HEK293 (cell line): ENCODE results near the gene ADAMTS14.

Source experiments
- CTCF ChIA-PET: fragments of 350-600 bp; formaldehyde crosslinking; extraction: SDS; loops from one replicate; lab custom pipeline; 2021; ENCODE audit warnings: antibody characterized with exemption; lab: Yijun Ruan, JAX
- POLR2A ChIA-PET: fragments of 300-600 bp; formaldehyde crosslinking; extraction: SDS; loops from one replicate; lab custom pipeline; 2020; ENCODE audit warnings: antibody characterized with exemption, inconsistent platforms; lab: Yijun Ruan, JAX
- H3K27ac ChIP-seq: fragments of 200-500 bp; sonication (Bioruptor generic); 2 replicates; pipeline ENCODE4 v1.5.1; 2014; ENCODE audit warnings: low read depth, low read length, control low read depth, inconsistent platforms; ENCODE audit errors: extremely low read depth
- H3K36me3 ChIP-seq, 2 experiments: fragments of 200-500 bp in 1 of 2; sonication (Bioruptor generic) in 1 of 2; 1 replicate in 1 of 2; 2 replicates in 1 of 2; pipeline ENCODE4 v1.5.1; 2014 to 2017; ENCODE audit warnings: inconsistent platforms in 2 of 2, low read length in 2 of 2; ENCODE audit not compliant: control insufficient read depth in 2 of 2, insufficient read depth in 1 of 2
- H3K4me1 ChIP-seq: fragments of 200-500 bp; sonication (Bioruptor generic); 2 replicates; pipeline ENCODE4 v1.5.1; 2014; ENCODE audit warnings: mild to moderate bottlenecking, low read length, inconsistent platforms; ENCODE audit not compliant: control insufficient read depth, insufficient read depth
- H3K4me3 ChIP-seq: 2 replicates; pipeline ENCODE4 v1.5.1; 2011; ENCODE audit warnings: low read depth, mild to moderate bottlenecking, control low read depth, low read length, moderate library complexity
- H3K9me3 ChIP-seq: fragments of 200-500 bp; sonication (Bioruptor generic); 2 replicates; pipeline ENCODE4 v1.5.1; 2014; ENCODE audit warnings: low read depth, low read length, inconsistent platforms; ENCODE audit not compliant: control insufficient read depth, insufficient read depth
- EGR2 ChIP-seq: fragments of 450-650 bp; formaldehyde crosslinking; IDR thresholded peaks from 2 replicates; pipeline ENCODE4 v1.5.1; 2016; ENCODE audit warnings: low read depth, missing biosample characterization, missing genetic modification characterization
- IKZF3 ChIP-seq: fragments of 450-650 bp; IDR thresholded peaks from 2 replicates; pipeline ENCODE4 v1.5.0; 2018; ENCODE audit warnings: missing biosample characterization, mild to moderate bottlenecking, missing genetic modification characterization, moderate library complexity
- KLF8 ChIP-seq: fragments of 450-650 bp; formaldehyde crosslinking; IDR thresholded peaks from 2 replicates; pipeline ENCODE4 v1.5.1; 2016; ENCODE audit warnings: missing biosample characterization, missing genetic modification characterization
- MZF1 ChIP-seq: fragments of 450-650 bp; formaldehyde crosslinking; IDR thresholded peaks from 2 replicates; pipeline ENCODE4 v1.5.1; 2017; ENCODE audit warnings: missing biosample characterization, missing genetic modification characterization, borderline replicate concordance
- SCRT2 ChIP-seq: fragments of 450-650 bp; formaldehyde crosslinking; IDR thresholded peaks from 2 replicates; pipeline ENCODE4 v1.5.1; 2016; ENCODE audit warnings: missing biosample characterization, missing genetic modification characterization
- SP3 ChIP-seq: fragments of 450-650 bp; formaldehyde crosslinking; IDR thresholded peaks from 2 replicates; pipeline ENCODE4 v1.5.1; 2016; ENCODE audit warnings: missing biosample characterization, missing genetic modification characterization
- ZBTB1 ChIP-seq: fragments of 450-650 bp; formaldehyde crosslinking; IDR thresholded peaks from 2 replicates; pipeline ENCODE4 v1.5.1; 2016; ENCODE audit warnings: missing biosample characterization, missing genetic modification characterization
- ZFHX2 ChIP-seq: fragments of 450-650 bp; formaldehyde crosslinking; conservative IDR thresholded peaks from 2 replicates; pipeline ENCODE4 v1.5.1; 2016; ENCODE audit warnings: missing biosample characterization, missing genetic modification characterization
- ZNF169 ChIP-seq: fragments of 450-650 bp; formaldehyde crosslinking; IDR thresholded peaks from 2 replicates; pipeline ENCODE4 v1.5.1; 2016; ENCODE audit warnings: missing biosample characterization, missing genetic modification characterization
- ZNF24 ChIP-seq: fragments of 450-650 bp; formaldehyde crosslinking; IDR thresholded peaks from 2 replicates; pipeline ENCODE4 v1.5.1; 2016; ENCODE audit warnings: missing biosample characterization, missing genetic modification characterization
- ZNF394 ChIP-seq: fragments of 450-650 bp; formaldehyde crosslinking; IDR thresholded peaks from 2 replicates; pipeline ENCODE4 v1.5.1; 2016; ENCODE audit warnings: missing biosample characterization, missing genetic modification characterization, mild to moderate bottlenecking, moderate library complexity, borderline replicate concordance
- ZNF433 ChIP-seq: fragments of 450-650 bp; formaldehyde crosslinking; IDR thresholded peaks from 2 replicates; pipeline ENCODE4 v1.5.1; 2016; ENCODE audit warnings: missing biosample characterization, missing genetic modification characterization, low read depth
- ZNF449 ChIP-seq: fragments of 450-650 bp; formaldehyde crosslinking; IDR thresholded peaks from 2 replicates; pipeline ENCODE4 v1.5.1; 2017; ENCODE audit warnings: missing biosample characterization, mild to moderate bottlenecking, missing genetic modification characterization, moderate library complexity
- ZNF518A ChIP-seq: fragments of 450-650 bp; formaldehyde crosslinking; conservative IDR thresholded peaks from 2 replicates; pipeline ENCODE4 v1.5.1; 2016; ENCODE audit warnings: low read depth, missing biosample characterization, missing genetic modification characterization
- ZNF747 ChIP-seq: fragments of 450-650 bp; formaldehyde crosslinking; IDR thresholded peaks from 2 replicates; pipeline ENCODE4 v1.5.1; 2016; ENCODE audit warnings: missing biosample characterization, missing genetic modification characterization
- ZNF843 ChIP-seq: fragments of 450-650 bp; formaldehyde crosslinking; IDR thresholded peaks from 2 replicates; pipeline ENCODE4 v1.5.1; 2016; ENCODE audit warnings: missing biosample characterization, missing genetic modification characterization
- TF ChIP-seq, protein P1 (sequence below): fragments of 450-650 bp; formaldehyde crosslinking; IDR thresholded peaks from 2 replicates; pipeline ENCODE4 v1.5.1; 2016; ENCODE audit warnings: missing biosample characterization, missing genetic modification characterization

ADAMTS14 gene

GRCh38 chr10:70705121-70705861 lies 33.0 kb downstream of the ADAMTS14 start (continued):
- TF ChIP-seq IKZF3 (tag by site-specific recombination), result no peak

DNA sequence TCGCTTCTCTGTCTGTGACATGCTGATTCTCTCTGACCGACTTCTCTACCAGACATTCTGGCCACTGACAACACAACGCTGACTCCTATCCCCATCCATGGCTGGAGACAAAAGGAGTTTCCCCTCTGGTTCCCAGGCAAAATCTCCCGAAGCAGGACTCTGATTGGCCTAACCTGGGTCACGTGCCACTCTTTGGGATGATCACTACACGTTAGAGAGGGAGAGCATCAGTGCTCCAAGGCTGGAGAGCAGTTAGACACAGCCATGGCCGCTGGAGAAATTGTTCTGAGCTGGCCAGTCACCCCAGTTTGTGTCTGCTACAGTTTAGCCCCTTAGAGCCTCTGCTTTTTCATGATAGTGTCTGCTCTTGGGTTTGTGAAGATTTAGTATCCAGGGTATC lies 38.9 kb downstream of the ADAMTS14 start:
- ChIA-PET CTCF (no interaction called here), POLR2A (no interaction called here)
- no peaks in the 10 kb centered on the region for H3K36me3 ChIP-seq

GRCh38 chr10:70711911-70712310 lies 39.6 kb downstream of the ADAMTS14 start:
- peak; percentile 76 for TF ChIP-seq EGR2 (tag by site-specific recombination)
- TF ChIP-seq KLF8 (tag by site-specific recombination), result no peak
- TF ChIP-seq SCRT2 (tag by site-specific recombination), result no peak
- TF ChIP-seq ZFHX2 (tag by site-specific recombination), result peak; percentile 73
- no peak for TF ChIP-seq ZNF747 (tag by site-specific recombination)
- POLR2A ChIA-PET, result no interaction called here
- no peak overlapping the region for H3K4me3 ChIP-seq
- no peak overlapping the region for H3K27ac ChIP-seq
- H3K36me3 ChIP-seq, result no peaks in the 10 kb centered on the region
- H3K4me1 ChIP-seq, result peaks cover 3% of the 10 kb centered on the region; the same call in 1 of the 2 replicates
- no peaks in the 10 kb centered on the region for H3K9me3 ChIP-seq
- CTCF ChIA-PET, result no interaction called here

More for the DNA sequence above, 38.9 kb downstream of the ADAMTS14 start:
- TF ChIP-seq ZNF169, result no peak
- Histone ChIP-seq H3K4me1 (peaks cover 3% of the 10 kb centered on the region; the same call in 1 of the 2 replicates), H3K4me3 (no peak overlapping the region), H3K27ac (no peak overlapping the region), H3K9me3 (no peaks in the 10 kb centered on the region)

- H3K36me3 ChIP-seq, result no peaks in the 10 kb centered on the region
- no peak overlapping the region for H3K27ac ChIP-seq
- peaks cover 3% of the 10 kb centered on the region; the same call in 1 of the 2 replicates for H3K4me1 ChIP-seq
- CTCF ChIA-PET, result interaction anchor here (1.3 kb wide), 1 partner anchor 45 kb away, joined by 7 read pairs; no protein-coding TSS in a partner anchor
- TF ChIP-seq ZNF747 (tag by site-specific recombination) (no peak), ZNF394 (tag by site-specific recombination) (no peak), ZNF518A (tag by site-specific recombination) (no peak), MZF1 (tag by site-specific recombination) (no peak), ZNF449 (tag by site-specific recombination) (no peak), ZBTB1 (tag by site-specific recombination) (no peak), ZNF843 (no peak), SP3 (tag by site-specific recombination) (no peak), ZNF433 (no peak), ZNF24 (tag by site-specific recombination) (no peak)
- TF ChIP-seq, protein P1, sequence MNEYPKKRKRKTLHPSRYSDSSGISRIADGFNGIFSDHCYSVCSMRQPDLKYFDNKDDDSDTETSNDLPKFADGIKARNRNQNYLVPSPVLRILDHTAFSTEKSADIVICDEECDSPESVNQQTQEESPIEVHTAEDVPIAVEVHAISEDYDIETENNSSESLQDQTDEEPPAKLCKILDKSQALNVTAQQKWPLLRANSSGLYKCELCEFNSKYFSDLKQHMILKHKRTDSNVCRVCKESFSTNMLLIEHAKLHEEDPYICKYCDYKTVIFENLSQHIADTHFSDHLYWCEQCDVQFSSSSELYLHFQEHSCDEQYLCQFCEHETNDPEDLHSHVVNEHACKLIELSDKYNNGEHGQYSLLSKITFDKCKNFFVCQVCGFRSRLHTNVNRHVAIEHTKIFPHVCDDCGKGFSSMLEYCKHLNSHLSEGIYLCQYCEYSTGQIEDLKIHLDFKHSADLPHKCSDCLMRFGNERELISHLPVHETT (tag by site-specific recombination), result no peak
- TF ChIP-seq, all 188 proteins: peak for 0
- POLR2A ChIA-PET, result no interaction called here
- no peak overlapping the region for H3K4me3 ChIP-seq
- no peaks in the 10 kb centered on the region for H3K9me3 ChIP-seq
These were observed 41.9 kb downstream of the ADAMTS14 start for GRCh38 chr10:70714245-70714644.
